ENCODE data around the gene ZNF83.
"Not testable (repeated sequence)": the region's sequence is repeated elsewhere in the genome, so short reads cannot be mapped to it uniquely, and the experiment has no call there.

ZNF83 gene
- 11.4 to 107 (median 69.4) reads per million in 9 experiments for total RNA-seq

GRCh38 chr19:52637718-52638585 is at the start of gene ZNF83:
Gene ZNF83 (minus strand): TSS chr19:52638355.
- DNase-seq, result peak; percentile 95 to 96 (median 95)
- peaks cover 35% of the 10 kb centered on the region for H3K36me3 Mint-ChIP-seq (ENCODE audit: insufficient read depth)
- H3K4me1 Mint-ChIP-seq (ENCODE audit: low read depth in 2 of 2), result peaks cover 13 to 18% of the 10 kb centered on the region in 2 donors
- H3K27me3 Mint-ChIP-seq, result no peaks in the 10 kb centered on the region
- peak; percentile 91 for ATAC-seq (replicated peaks)
- H3K4me3 Mint-ChIP-seq, result peak within 1 kb of the TSS; percentile 88 to 92
- peak within 1 kb of the TSS; percentile 95 to 99 for H3K27ac Mint-ChIP-seq
- H3K9me3 Mint-ChIP-seq, result no peaks in the 10 kb centered on the region

GRCh38 chr19:52687684-52688083 is 49.5 kb upstream of the ZNF83 start:
- DNase-seq (no peak), ATAC-seq (replicated peaks) (no peak)
- Mint-ChIP-seq H3K36me3 (ENCODE audit: insufficient read depth) (peaks cover 17% of the 10 kb centered on the region), H3K27ac (no peak overlapping the region), H3K27me3 (no peaks in the 10 kb centered on the region), H3K9me3 (no peaks in the 10 kb centered on the region), H3K4me3 (no peak overlapping the region), H3K4me1 (ENCODE audit: low read depth in 2 of 2) (peaks cover 25 to 44% of the 10 kb centered on the region in 2 donors)

- no peak overlapping the region for H3K27ac Mint-ChIP-seq
- ATAC-seq (replicated peaks) (no peak), DNase-seq (no peak)
- H3K36me3 Mint-ChIP-seq (ENCODE audit: insufficient read depth), result peaks cover 12% of the 10 kb centered on the region
- H3K9me3 Mint-ChIP-seq, result no peaks in the 10 kb centered on the region
- H3K4me1 Mint-ChIP-seq (ENCODE audit: low read depth in 2 of 2), result peaks cover 22 to 46% of the 10 kb centered on the region in 2 donors
- no peak overlapping the region for H3K4me3 Mint-ChIP-seq
- no peaks in the 10 kb centered on the region for H3K27me3 Mint-ChIP-seq
These were observed 47.7 kb upstream of the ZNF83 start for GRCh38 chr19:52685811-52686210.

- not testable (repeated sequence) for H3K27ac Mint-ChIP-seq; ATAC-seq (replicated peaks); H3K27me3 Mint-ChIP-seq; H3K4me3 Mint-ChIP-seq; H3K36me3 Mint-ChIP-seq (ENCODE audit: insufficient read depth); DNase-seq; H3K9me3 Mint-ChIP-seq
- peaks cover 12 to 26% of the 10 kb centered on the region in 2 donors for H3K4me1 Mint-ChIP-seq (ENCODE audit: low read depth in 2 of 2)
These were observed 43.1 kb upstream of the ZNF83 start for GRCh38 chr19:52681216-52681615.

- H3K9me3 Mint-ChIP-seq, result no peaks in the 10 kb centered on the region
- no peak for DNase-seq
- H3K27me3 Mint-ChIP-seq, result no peaks in the 10 kb centered on the region
- H3K4me1 Mint-ChIP-seq (ENCODE audit: low read depth in 2 of 2), result peaks cover 15 to 27% of the 10 kb centered on the region in 2 donors
- no peak for ATAC-seq (replicated peaks)
- peaks cover 5% of the 10 kb centered on the region for H3K36me3 Mint-ChIP-seq (ENCODE audit: insufficient read depth)
- no peak overlapping the region for H3K4me3 Mint-ChIP-seq
- H3K27ac Mint-ChIP-seq, result peak overlapping the region in 1 of 2 donors; percentile 44
These were observed 41.4 kb upstream of the ZNF83 start for GRCh38 chr19:52679598-52679997.

- not testable (repeated sequence) for ATAC-seq (replicated peaks); DNase-seq; H3K27me3 Mint-ChIP-seq; H3K9me3 Mint-ChIP-seq; H3K4me3 Mint-ChIP-seq; H3K36me3 Mint-ChIP-seq (ENCODE audit: insufficient read depth)
- H3K27ac Mint-ChIP-seq, result peak overlapping the region; percentile 22 to 23
- peaks cover 22 to 30% of the 10 kb centered on the region in 2 donors for H3K4me1 Mint-ChIP-seq (ENCODE audit: low read depth in 2 of 2)
These were observed 37.1 kb upstream of the ZNF83 start for GRCh38 chr19:52675239-52675638.

- peak overlapping the region in 1 of 2 donors; percentile 40 for H3K4me3 Mint-ChIP-seq
- H3K27ac Mint-ChIP-seq, result peak overlapping the region in 1 of 2 donors; percentile 41
- no peaks in the 10 kb centered on the region for H3K27me3 Mint-ChIP-seq
- H3K9me3 Mint-ChIP-seq, result no peaks in the 10 kb centered on the region
- DNase-seq, result no peak
- peaks cover 18 to 30% of the 10 kb centered on the region in 2 donors for H3K4me1 Mint-ChIP-seq (ENCODE audit: low read depth in 2 of 2)
- no peak for ATAC-seq (replicated peaks)
- H3K36me3 Mint-ChIP-seq (ENCODE audit: insufficient read depth), result peaks cover 10% of the 10 kb centered on the region
These were observed 34.9 kb upstream of the ZNF83 start for GRCh38 chr19:52673014-52673413.

- peaks cover 9% of the 10 kb centered on the region for H3K36me3 Mint-ChIP-seq (ENCODE audit: insufficient read depth)
- H3K4me3 Mint-ChIP-seq, result no peak overlapping the region
- H3K27me3 Mint-ChIP-seq, result no peaks in the 10 kb centered on the region
- peaks cover 11 to 22% of the 10 kb centered on the region in 2 donors for H3K4me1 Mint-ChIP-seq (ENCODE audit: low read depth in 2 of 2)
- no peaks in the 10 kb centered on the region for H3K9me3 Mint-ChIP-seq
- ATAC-seq (replicated peaks), result no peak
- no peak for DNase-seq
- no peak overlapping the region for H3K27ac Mint-ChIP-seq
These were observed 31.9 kb upstream of the ZNF83 start for GRCh38 chr19:52670046-52670445.

- ATAC-seq (replicated peaks) (no peak), DNase-seq (no peak)
- Mint-ChIP-seq H3K4me3 (no peak overlapping the region), H3K9me3 (no peaks in the 10 kb centered on the region), H3K27me3 (no peaks in the 10 kb centered on the region), H3K36me3 (ENCODE audit: insufficient read depth) (peaks cover 9% of the 10 kb centered on the region), H3K4me1 (ENCODE audit: low read depth in 2 of 2) (peaks cover 8 to 18% of the 10 kb centered on the region in 2 donors), H3K27ac (no peak overlapping the region)
These were observed 31.4 kb upstream of the ZNF83 start for GRCh38 chr19:52669586-52669985.

GRCh38 chr19:52667972-52668371 is 29.8 kb upstream of the ZNF83 start:
- Mint-ChIP-seq H3K27ac (peak overlapping the region in 1 of 2 donors; percentile 51), H3K36me3 (ENCODE audit: insufficient read depth) (peaks cover 5% of the 10 kb centered on the region), H3K4me1 (ENCODE audit: low read depth in 2 of 2) (peaks cover 3 to 5% of the 10 kb centered on the region in 2 donors), H3K27me3 (no peaks in the 10 kb centered on the region), H3K4me3 (no peak overlapping the region), H3K9me3 (no peaks in the 10 kb centered on the region)
- ATAC-seq (replicated peaks) (no peak), DNase-seq (no peak)

- Mint-ChIP-seq H3K36me3 (ENCODE audit: insufficient read depth) (peaks cover 5% of the 10 kb centered on the region), H3K27ac (peak overlapping the region in 1 of 2 donors; percentile 67), H3K9me3 (no peaks in the 10 kb centered on the region), H3K4me3 (no peak overlapping the region), H3K4me1 (ENCODE audit: low read depth in 2 of 2) (peaks cover 4 to 5% of the 10 kb centered on the region in 2 donors), H3K27me3 (no peaks in the 10 kb centered on the region)
- ATAC-seq (replicated peaks), result no peak
- no peak for DNase-seq
These were observed 28.4 kb upstream of the ZNF83 start for GRCh38 chr19:52666506-52666905.

GRCh38 chr19:52665529-52665928 is 27.4 kb upstream of the ZNF83 start:
- Mint-ChIP-seq H3K9me3 (no peaks in the 10 kb centered on the region), H3K27me3 (no peaks in the 10 kb centered on the region), H3K4me1 (ENCODE audit: low read depth in 2 of 2) (peaks cover 4 to 5% of the 10 kb centered on the region in 2 donors), H3K4me3 (no peak overlapping the region), H3K27ac (peak overlapping the region in 1 of 2 donors; percentile 68), H3K36me3 (ENCODE audit: insufficient read depth) (peaks cover 5% of the 10 kb centered on the region)
- ATAC-seq (replicated peaks), result no peak
- DNase-seq, result no peak

GRCh38 chr19:52665027-52665426 is 26.9 kb upstream of the ZNF83 start:
- no peaks in the 10 kb centered on the region for H3K9me3 Mint-ChIP-seq
- H3K4me3 Mint-ChIP-seq, result no peak overlapping the region
- peaks cover 3% of the 10 kb centered on the region for H3K36me3 Mint-ChIP-seq (ENCODE audit: insufficient read depth)
- H3K27me3 Mint-ChIP-seq, result no peaks in the 10 kb centered on the region
- no peak for DNase-seq
- H3K4me1 Mint-ChIP-seq (ENCODE audit: low read depth in 2 of 2), result peaks cover 4 to 5% of the 10 kb centered on the region in 2 donors
- no peak overlapping the region for H3K27ac Mint-ChIP-seq
- no peak for ATAC-seq (replicated peaks)

GRCh38 chr19:52664461-52664860 is 26.3 kb upstream of the ZNF83 start:
- Mint-ChIP-seq H3K36me3 (ENCODE audit: insufficient read depth) (peaks cover 6% of the 10 kb centered on the region), H3K9me3 (no peaks in the 10 kb centered on the region), H3K27ac (peak overlapping the region in 1 of 2 donors; percentile 32), H3K27me3 (no peaks in the 10 kb centered on the region), H3K4me3 (no peak overlapping the region), H3K4me1 (ENCODE audit: low read depth in 2 of 2) (peaks cover 4 to 5% of the 10 kb centered on the region in 2 donors)
- ATAC-seq (replicated peaks) (no peak), DNase-seq (no peak)

All from effector memory CD8-positive, alpha-beta T cell (primary cell).